NCI-H187 (cell line): Measurements from ENCODE around the gene ZNF44.

Source experiments
- DNase-seq, 2 experiments: peaks; one replicate each; lab custom pipeline; 2025; lab: John Stamatoyannopoulos, UW

The ZNF44 gene

GRCh38 chr19:12261554-12261953, 33.1 kb downstream of the ZNF44 start:
- no peak for DNase-seq

- DNase-seq = no peak
Observed at GRCh38 chr19:12260861-12261260, 33.8 kb downstream of the ZNF44 start.

DNA sequence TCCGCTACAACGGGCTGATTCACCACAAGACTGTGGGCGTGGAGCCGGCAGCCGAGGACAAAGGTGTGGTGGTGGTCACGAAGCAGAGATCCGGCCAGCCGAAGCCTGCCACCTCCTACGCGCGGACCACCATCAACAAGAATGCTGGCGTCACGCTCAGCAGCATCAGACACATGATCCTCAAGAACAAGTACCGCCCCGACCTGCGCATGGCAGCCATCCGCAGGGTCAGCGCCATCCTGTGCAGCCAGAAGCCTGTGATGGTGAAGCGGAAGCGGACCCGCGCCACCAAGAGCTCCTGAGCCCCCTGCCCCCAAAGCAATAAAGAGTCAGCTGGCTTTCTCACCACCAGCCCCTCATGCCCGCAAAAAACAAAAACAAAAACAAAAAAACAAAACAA, 34.4 kb downstream of the ZNF44 start:
- DNase-seq = no peak

DNA sequence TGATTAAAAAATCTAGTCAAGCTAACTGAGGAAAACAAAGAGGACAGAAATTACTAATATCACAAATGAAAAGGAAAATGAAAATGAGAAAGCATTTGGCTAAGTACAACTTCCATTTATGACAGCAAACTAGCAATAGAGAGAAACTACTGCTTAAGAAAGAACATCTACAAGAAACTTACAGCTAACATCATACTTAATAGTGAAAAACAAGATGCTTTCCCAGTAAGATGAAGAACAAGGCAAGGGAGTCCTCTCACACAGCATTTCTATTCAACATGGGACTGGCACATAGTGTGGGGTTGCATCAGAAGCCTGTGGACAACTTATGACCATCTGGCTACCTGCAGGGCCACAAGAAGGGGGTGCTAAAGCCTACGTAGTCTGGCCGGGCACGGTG, 39.3 kb downstream of the ZNF44 start:
- DNase-seq = no peak

DNA sequence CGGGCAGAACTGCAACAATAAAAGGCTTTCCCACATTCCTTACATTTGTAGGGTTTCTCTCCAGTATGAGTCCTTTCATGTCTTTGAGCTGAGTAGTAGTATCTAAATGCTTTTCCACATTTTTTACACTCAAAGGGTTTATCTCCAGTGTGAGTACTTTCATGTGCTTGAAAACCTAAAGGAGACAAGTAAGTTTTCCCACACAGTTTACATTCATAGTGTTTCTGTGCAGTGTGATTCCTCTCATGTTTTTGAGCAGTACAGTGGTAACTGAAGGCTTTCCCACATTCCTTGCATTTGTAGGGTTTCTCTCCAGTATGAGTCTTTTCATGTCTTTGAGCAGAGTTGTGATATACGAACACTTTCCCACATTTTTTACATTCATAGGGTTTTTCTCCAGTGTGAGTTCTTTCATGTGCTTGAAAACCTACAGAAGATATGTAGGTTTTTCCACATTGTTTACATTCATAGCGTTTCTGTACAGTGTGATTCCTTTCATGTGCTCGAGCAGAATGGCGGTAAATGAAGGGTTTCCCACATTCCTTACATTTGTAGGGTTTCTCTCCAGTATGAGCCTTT, 47.0 kb downstream of the ZNF44 start:
- no peak for DNase-seq

DNA sequence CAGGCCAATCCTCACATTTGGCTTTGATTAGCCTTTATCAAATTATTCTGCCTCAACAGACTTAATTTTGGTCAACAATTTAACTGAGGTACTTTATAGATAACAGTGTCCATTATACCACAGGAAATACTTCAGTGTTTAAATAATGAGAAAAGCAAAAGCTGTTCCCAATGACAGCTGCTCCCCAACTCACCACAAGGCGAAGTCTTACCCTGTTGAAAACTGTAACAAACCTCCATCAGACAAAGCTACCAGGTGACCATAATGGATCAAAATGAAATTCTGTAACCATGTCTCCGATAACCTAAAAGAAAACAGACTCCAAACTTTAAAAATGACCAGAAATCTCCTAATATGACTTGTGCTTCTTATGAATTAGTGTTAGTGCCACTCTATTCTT, 50.3 kb downstream of the ZNF44 start:
- no peak for DNase-seq

GRCh38 chr19:12237143-12237839, 57.4 kb downstream of the ZNF44 start:
- no peak for DNase-seq

GRCh38 chr19:12232961-12233360, 61.7 kb downstream of the ZNF44 start:
- no peak for DNase-seq

DNA sequence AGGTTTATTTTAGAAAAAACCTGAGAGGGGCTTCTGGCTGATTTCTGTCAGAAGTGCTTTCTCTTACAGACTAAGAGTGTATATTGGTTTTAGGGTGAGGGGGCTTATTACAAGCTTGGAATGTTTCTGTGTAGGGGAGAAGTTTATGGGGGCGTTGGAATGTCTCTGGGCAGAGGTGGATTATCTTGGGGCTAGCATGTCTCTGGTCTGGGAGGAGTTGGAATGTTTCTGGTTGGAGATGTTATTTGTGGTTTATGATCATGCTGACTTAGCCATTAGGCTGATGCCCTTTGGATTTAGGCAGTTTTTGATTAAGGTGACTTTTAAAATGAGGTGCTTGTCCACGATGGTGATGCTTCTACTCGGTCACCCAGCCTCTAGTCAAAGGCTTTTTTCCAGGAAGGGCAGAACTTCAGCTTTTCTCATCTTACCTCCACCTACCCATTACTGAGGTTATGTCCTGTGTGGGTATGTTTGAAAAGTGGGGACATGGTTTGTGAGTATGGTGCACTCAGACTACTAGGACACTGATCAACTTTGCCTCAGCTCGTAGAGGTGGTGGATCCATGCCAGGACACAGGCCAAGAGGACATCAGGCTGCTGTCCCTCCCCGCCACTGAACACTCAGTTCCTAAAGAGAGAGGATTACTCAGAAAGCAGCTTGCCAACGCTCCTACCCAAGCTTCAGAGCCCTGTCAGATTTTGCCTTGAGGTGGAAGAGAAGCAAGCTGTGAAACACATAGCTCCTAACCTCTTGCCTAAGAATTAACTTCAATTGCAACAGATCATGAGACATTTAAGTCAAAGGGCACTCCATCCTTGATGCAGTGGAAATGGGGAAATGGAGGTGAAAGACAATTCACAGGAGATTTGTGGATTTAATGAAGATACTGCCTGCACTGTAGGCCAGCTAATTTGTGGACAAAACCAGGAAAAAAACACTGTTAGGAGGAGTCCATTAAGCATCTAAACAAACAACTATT, 63.6 kb downstream of the ZNF44 start:
- no peak for DNase-seq

- DNase-seq = no peak
Observed at GRCh38 chr19:12229990-12230389, 64.7 kb downstream of the ZNF44 start.

DNA sequence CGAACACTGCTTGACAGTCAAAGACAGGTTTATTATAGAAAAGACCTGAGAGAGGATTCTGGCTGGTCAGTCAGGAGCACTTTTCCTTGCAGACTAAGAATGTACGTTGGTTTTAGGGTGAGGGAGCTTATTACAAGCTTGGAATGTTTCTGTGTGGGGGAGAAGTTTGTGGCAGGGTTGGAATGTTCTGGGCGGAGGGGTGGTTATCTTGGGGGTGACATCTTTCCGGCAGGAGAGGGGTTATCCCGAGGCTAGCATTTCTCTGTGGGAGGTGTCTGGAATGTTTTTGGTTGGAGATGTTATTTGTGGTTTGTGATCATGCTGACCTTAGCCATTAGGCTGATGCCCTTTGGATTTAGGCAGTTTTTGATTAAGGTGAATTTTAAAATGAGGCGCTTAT, 70.0 kb downstream of the ZNF44 start:
- DNase-seq = no peak

GRCh38 chr19:12222980-12223630, 71.6 kb downstream of the ZNF44 start:
- DNase-seq = no peak
